Astrocyte (in vitro differentiated cells and primary cell): ENCODE results near the gene SDR42E2.

Experiments used
- EZH2 ChIP-seq: IDR thresholded peaks from 2 replicates; pipeline ENCODE4 v1.6.1; 2012; ENCODE audit warnings: mild to moderate bottlenecking, low read length, inconsistent platforms; ENCODE audit not compliant: insufficient read depth
- TF ChIP-seq, protein P1 (sequence below): IDR thresholded peaks from 2 replicates; pipeline ENCODE4 v1.5.1; 2011; ENCODE audit warnings: low read depth, mild to moderate bottlenecking, inconsistent platforms, low read length, moderate library complexity; ENCODE audit not compliant: insufficient read depth

DNA sequence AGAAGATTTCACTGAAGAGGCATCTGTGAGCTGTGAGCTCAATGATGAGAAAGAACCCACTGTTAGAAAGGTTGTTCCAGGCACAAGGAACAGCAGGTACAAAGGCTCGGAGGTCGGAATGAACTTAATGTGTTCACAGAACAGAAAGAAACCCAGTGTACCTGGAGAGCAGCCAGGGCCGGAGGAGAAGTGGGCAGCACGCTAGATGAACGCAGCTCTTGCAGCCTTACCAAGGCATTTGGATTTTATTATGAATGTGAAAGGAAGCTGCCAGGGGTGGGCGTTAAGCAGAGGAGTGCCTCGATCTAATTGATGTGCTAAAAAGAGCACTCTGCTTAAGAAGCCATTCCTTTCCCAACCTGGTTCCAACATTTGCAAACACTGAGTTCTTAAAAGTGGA, 62.8 kb downstream of the SDR42E2 start:
- TF ChIP-seq, protein P1, sequence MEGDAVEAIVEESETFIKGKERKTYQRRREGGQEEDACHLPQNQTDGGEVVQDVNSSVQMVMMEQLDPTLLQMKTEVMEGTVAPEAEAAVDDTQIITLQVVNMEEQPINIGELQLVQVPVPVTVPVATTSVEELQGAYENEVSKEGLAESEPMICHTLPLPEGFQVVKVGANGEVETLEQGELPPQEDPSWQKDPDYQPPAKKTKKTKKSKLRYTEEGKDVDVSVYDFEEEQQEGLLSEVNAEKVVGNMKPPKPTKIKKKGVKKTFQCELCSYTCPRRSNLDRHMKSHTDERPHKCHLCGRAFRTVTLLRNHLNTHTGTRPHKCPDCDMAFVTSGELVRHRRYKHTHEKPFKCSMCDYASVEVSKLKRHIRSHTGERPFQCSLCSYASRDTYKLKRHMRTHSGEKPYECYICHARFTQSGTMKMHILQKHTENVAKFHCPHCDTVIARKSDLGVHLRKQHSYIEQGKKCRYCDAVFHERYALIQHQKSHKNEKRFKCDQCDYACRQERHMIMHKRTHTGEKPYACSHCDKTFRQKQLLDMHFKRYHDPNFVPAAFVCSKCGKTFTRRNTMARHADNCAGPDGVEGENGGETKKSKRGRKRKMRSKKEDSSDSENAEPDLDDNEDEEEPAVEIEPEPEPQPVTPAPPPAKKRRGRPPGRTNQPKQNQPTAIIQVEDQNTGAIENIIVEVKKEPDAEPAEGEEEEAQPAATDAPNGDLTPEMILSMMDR, result no peak
- no peak for TF ChIP-seq EZH2
